Uterus (tissue), 2 donors: ENCODE data around the gene ZBTB7C.

Source experiments
- POLR2A ChIP-seq, 2 donors: fragments of 450-650 bp; IDR thresholded peaks; one replicate each; pipeline ENCODE4 v1.6.1; 2016; ENCODE audit warnings: antibody characterized with exemption in 2 of 2, mild to moderate bottlenecking in 1 of 2, moderate library complexity in 1 of 2
- TF ChIP-seq, protein P1 (sequence below), 4 experiments: fragments of 200-600 bp in 2 of 4; fragments of 450-650 bp in 2 of 4; sonication (generic) in 2 of 4; IDR thresholded peaks; one replicate each; pipeline ENCODE4 v1.5.1; 2016 to 2019; ENCODE audit warnings: antibody characterized with exemption in 4 of 4, mild to moderate bottlenecking in 2 of 4, moderate library complexity in 1 of 4

DNA sequence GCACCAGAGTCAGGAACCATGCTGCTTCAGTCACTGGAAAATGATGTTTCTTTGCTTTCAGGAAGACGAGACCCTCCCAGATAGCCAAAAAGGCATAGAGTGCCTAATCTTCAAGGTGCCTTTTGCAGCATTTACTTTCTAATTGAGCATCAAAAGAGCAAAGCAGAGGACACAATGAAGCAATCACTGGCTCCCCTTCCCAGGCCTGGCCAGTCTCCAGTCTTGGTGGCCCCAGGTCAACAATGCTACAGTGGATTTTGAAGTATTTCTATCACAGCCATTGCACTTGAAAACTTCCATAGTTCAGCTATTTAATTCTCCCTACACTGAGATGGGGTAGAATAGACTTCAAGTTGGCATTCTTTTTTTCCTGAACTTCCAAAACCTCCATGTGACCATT lies 15.4 kb downstream of the ZBTB7C start:
- no peak for TF ChIP-seq POLR2A (IDR thresholded peaks at IDR 0.05)
- TF ChIP-seq, protein P1, sequence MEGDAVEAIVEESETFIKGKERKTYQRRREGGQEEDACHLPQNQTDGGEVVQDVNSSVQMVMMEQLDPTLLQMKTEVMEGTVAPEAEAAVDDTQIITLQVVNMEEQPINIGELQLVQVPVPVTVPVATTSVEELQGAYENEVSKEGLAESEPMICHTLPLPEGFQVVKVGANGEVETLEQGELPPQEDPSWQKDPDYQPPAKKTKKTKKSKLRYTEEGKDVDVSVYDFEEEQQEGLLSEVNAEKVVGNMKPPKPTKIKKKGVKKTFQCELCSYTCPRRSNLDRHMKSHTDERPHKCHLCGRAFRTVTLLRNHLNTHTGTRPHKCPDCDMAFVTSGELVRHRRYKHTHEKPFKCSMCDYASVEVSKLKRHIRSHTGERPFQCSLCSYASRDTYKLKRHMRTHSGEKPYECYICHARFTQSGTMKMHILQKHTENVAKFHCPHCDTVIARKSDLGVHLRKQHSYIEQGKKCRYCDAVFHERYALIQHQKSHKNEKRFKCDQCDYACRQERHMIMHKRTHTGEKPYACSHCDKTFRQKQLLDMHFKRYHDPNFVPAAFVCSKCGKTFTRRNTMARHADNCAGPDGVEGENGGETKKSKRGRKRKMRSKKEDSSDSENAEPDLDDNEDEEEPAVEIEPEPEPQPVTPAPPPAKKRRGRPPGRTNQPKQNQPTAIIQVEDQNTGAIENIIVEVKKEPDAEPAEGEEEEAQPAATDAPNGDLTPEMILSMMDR (IDR thresholded peaks at IDR 0.05) = no peak
